Thoracic aorta (tissue), 2 donors: ENCODE results near the gene SIX4. TPM values are rescaled to one million over a fixed set of nuclear protein-coding genes. Genes with fewer than 3 reads are reported as not detected.

Experiments used
- ATAC-seq: fragments of 150-250 bp; one replicate; pipeline ENCODE4 v1.8.0; 2017; ENCODE audit warnings: low read depth; ENCODE audit not compliant: insufficient number of reproducible peaks, low FRiP score
- DNase-seq: peaks from one replicate; pipeline ENCODE4 v3.0.0-alpha.2; 2020; ENCODE audit warnings: low spot score
- H3K27ac ChIP-seq, 2 donors: fragments of 200-600 bp; sonication (generic); 1 replicate in 1 of 2; 2 replicates in 1 of 2; pipeline ENCODE4 v1.5.1; 2016; ENCODE audit warnings: mild to moderate bottlenecking in 2 of 2, moderate library complexity in 2 of 2
- H3K27me3 ChIP-seq: fragments of 200-600 bp; sonication (generic); replicated peaks from 2 replicates; pipeline ENCODE4 v1.6.0; 2016; ENCODE audit warnings: mild to moderate bottlenecking; ENCODE audit not compliant: insufficient read depth
- H3K36me3 ChIP-seq: fragments of 200-600 bp; sonication (generic); one replicate; pipeline ENCODE4 v1.5.1; 2016
- H3K4me1 ChIP-seq, 2 donors: fragments of 200-600 bp; sonication (generic); 1 replicate in 1 of 2; 2 replicates in 1 of 2; pipeline versions ENCODE4 v1.5.1 to v1.6.0; 2016; ENCODE audit warnings: low read depth in 2 of 2, mild to moderate bottlenecking in 1 of 2; ENCODE audit not compliant: control insufficient read depth in 1 of 2
- H3K4me3 ChIP-seq: fragments of 200-600 bp; sonication (generic); 2 replicates; pipeline ENCODE4 v1.5.1; 2016; ENCODE audit warnings: mild to moderate bottlenecking
- H3K9me3 ChIP-seq: fragments of 200-600 bp; sonication (generic); 2 replicates; pipeline ENCODE4 v1.5.1; 2016
- total RNA-seq, 2 donors: library from RNA; depleted of rRNA; stranded (reverse); fragments of >200 nt; gene quantifications; one replicate each; pipeline versions ENCODE4 v1.1.0 to v1.2.3, GENCODE V29; 2016
- TF ChIP-seq, protein P1 (sequence below): fragments of 200-600 bp; sonication (generic); IDR thresholded peaks from one replicate; pipeline ENCODE4 v1.5.1; 2019; ENCODE audit warnings: antibody characterized with exemption

Gene SIX4
- total RNA-seq, 2 donors from 2014 or later: 6.4 to 14.0 TPM

DNA sequence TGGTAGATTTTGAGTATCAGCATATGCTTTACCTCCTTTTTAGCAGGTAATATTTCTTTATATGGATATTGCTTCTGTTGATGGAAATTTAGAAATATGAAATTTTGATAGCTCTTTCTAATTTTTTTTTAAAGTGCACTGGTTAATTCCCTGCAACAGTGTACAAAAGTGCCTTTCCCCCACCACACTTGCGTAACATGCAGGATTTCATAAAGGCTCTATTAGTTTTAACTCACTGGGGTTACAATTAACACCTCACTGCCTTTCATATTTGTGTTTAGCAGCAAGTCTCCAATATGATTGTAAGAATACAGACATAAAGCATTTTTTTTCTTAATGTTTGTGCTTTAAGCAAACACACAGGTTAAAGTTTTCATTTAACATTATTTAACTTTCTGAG is 36.1 kb upstream of the SIX4 start:
- Histone ChIP-seq H3K4me3 (no peak overlapping the region), H3K27me3 (no peaks in the 10 kb centered on the region), H3K27ac (no peak overlapping the region), H3K4me1 (peaks cover 0 to 27% of the 10 kb centered on the region in 2 donors), H3K36me3 (no peaks in the 10 kb centered on the region), H3K9me3 (no peaks in the 10 kb centered on the region)
- no peak for ATAC-seq
- no peak for DNase-seq
- TF ChIP-seq, protein P1, sequence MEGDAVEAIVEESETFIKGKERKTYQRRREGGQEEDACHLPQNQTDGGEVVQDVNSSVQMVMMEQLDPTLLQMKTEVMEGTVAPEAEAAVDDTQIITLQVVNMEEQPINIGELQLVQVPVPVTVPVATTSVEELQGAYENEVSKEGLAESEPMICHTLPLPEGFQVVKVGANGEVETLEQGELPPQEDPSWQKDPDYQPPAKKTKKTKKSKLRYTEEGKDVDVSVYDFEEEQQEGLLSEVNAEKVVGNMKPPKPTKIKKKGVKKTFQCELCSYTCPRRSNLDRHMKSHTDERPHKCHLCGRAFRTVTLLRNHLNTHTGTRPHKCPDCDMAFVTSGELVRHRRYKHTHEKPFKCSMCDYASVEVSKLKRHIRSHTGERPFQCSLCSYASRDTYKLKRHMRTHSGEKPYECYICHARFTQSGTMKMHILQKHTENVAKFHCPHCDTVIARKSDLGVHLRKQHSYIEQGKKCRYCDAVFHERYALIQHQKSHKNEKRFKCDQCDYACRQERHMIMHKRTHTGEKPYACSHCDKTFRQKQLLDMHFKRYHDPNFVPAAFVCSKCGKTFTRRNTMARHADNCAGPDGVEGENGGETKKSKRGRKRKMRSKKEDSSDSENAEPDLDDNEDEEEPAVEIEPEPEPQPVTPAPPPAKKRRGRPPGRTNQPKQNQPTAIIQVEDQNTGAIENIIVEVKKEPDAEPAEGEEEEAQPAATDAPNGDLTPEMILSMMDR: no peak

DNA sequence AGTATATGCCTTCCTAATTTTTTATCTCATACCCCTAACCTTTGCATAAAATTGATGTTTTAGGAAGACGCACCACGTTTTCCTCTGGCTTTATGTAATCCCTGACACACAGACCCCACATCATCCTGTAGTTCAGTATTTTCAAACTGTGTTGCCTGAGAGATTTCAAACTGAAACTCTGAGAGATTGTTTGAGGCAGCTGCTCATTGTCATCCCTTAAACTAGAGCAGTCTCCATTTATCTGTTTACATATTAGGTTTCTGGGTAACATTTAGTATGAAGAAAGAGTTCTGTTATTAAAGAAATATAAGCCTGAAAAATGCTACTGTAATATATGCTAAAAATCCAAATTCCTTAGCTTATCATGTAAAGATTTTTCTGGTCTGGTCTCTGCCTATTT is 34.7 kb upstream of the SIX4 start:
- H3K4me1 ChIP-seq: peaks cover 0 to 27% of the 10 kb centered on the region in 2 donors

DNA sequence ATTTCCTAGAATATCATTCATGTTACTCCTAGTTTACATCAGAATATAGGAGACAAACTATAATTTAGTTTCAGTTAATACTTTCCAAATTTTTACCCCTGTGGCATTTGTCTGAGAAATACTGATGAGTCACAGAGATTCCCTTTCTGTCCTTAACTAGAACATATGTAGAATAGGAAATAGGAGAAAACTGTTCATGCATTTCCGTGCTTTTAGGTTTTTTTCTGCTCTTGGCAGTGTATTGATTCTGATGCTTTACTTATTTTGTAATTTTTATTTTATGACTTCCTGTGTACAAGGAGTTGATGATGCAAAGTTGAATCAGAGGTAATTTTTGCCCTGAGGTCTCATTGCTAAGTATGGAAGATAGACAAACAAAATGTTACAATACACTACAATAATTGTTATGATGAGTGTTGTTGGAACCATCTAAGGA is 33.4 kb upstream of the SIX4 start:
- no peak for ATAC-seq
- no peaks in the 10 kb centered on the region for H3K27me3 ChIP-seq
- no peak for DNase-seq
- H3K36me3 ChIP-seq: no peaks in the 10 kb centered on the region
- no peak overlapping the region for H3K27ac ChIP-seq
- H3K4me3 ChIP-seq: no peak overlapping the region
- TF ChIP-seq, protein P1: no peak
- peaks cover 0 to 27% of the 10 kb centered on the region in 2 donors for H3K4me1 ChIP-seq
- H3K9me3 ChIP-seq: no peaks in the 10 kb centered on the region

More for the DNA sequence above, 34.7 kb upstream of the SIX4 start:
- Histone ChIP-seq H3K9me3 (no peaks in the 10 kb centered on the region), H3K4me3 (no peak overlapping the region), H3K27me3 (no peaks in the 10 kb centered on the region), H3K36me3 (no peaks in the 10 kb centered on the region), H3K27ac (no peak overlapping the region)
- no peak for ATAC-seq
- TF ChIP-seq, protein P1: no peak
- no peak for DNase-seq

DNA sequence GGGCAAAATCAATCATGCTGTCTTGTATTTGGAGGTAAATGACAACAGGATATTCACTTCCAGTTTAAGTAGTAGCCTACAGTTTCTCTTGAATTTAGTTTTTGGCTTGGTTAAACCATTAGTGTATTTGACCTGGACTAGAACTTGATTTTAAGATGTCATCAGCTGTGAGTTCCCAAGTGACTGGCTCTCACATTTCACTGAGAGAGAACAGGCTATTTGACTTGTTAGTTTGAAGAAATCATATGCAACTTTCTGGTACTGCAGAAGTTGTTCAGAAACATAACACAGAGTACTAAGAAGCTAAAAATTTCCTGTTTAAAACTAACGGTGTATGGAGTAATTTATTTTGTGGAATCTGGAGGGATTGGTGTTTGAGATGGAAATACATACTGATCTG is 32.7 kb upstream of the SIX4 start:
- H3K4me3 ChIP-seq: no peak overlapping the region
- no peaks in the 10 kb centered on the region for H3K27me3 ChIP-seq
- no peaks in the 10 kb centered on the region for H3K36me3 ChIP-seq
- H3K4me1 ChIP-seq: peaks cover 0 to 27% of the 10 kb centered on the region in 2 donors
- H3K9me3 ChIP-seq: no peaks in the 10 kb centered on the region
- DNase-seq: no peak
- no peak for ATAC-seq
- TF ChIP-seq, protein P1: no peak
- H3K27ac ChIP-seq: no peak overlapping the region

DNA sequence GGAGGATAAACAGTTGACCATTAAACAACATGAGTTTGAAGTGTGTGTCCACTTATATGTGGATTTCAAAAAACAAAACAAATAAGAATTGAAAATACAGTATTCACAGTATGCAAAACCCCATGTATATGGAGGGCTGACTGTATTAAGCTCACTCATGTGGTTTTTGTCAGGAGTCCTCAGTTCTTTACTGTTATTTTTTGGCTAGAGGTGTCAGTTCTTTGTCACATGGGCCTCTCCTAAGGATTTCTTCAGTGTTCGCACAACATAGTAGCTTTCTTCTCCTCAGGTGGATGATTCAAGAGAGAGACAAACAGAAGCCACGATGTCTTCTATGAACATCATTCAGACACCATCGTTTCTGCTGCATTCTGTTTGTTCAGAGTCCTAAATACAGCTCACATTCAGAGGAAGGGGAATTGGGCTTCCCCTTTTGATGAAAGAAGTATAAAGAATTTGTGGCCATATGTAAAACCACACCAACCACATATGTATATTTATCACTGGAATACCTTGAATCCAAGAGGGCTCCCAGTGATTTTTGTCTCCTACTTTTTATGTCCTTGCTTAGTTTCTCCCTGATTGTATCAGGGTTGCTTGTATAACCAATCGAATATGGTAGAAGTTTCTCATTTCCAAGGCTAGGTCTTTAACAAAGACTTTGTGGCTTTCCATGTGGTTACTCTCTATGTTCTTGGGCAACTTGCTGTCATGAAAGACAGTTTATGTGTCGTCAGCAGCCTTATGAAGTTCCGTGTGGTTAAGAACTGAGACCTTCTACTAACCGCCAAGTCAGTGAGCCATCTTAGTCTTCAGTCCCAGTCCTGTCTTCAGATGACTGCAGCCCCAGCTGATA is 29.3 kb upstream of the SIX4 start:
- H3K27ac ChIP-seq: no peak overlapping the region
- no peaks in the 10 kb centered on the region for H3K36me3 ChIP-seq
- no peak for DNase-seq
- H3K27me3 ChIP-seq: no peaks in the 10 kb centered on the region
- peaks cover 0 to 27% of the 10 kb centered on the region in 2 donors for H3K4me1 ChIP-seq
- H3K9me3 ChIP-seq: no peaks in the 10 kb centered on the region
- no peak for ATAC-seq
- TF ChIP-seq, protein P1: no peak
- H3K4me3 ChIP-seq: no peak overlapping the region
